GM21786 (cell line): ENCODE data around the gene GRHL1.
A peak's percentile ranks its signal among the peaks of the same experiment; 100 is the strongest.

Experiments
- ATAC-seq: cut with Tn5 transposase; IDR thresholded peaks from one replicate; pipeline ENCODE4 v1.9.1; 2021; ENCODE audit not compliant: unreplicated experiment

GRHL1 gene

GRCh38 chr2:9949239-9949991 is 2.1 kb upstream of the GRHL1 start:
- ATAC-seq = no peak

- no peak for ATAC-seq
Measured at GRCh38 chr2:9949992-9950520, 1.4 kb upstream of the GRHL1 start.

GRCh38 chr2:9950521-9951271 is 797 bp upstream of the GRHL1 start:
- ATAC-seq = peak; percentile 27

GRCh38 chr2:9951272-9951521 is 296 bp upstream of the GRHL1 start:
- ATAC-seq = no peak

- ATAC-seq = no peak
Measured at GRCh38 chr2:9952286-9952737, 819 bp downstream of the GRHL1 start.

- ATAC-seq = no peak
Measured at GRCh38 chr2:9952856-9953503, 1.5 kb downstream of the GRHL1 start.

- no peak for ATAC-seq
Measured at GRCh38 chr2:9954136-9954535, 2.6 kb downstream of the GRHL1 start.

GRCh38 chr2:9958057-9958456 is 6.6 kb downstream of the GRHL1 start:
- ATAC-seq = no peak

GRCh38 chr2:9959262-9959661 is 7.8 kb downstream of the GRHL1 start:
- ATAC-seq = no peak

- no peak for ATAC-seq
Measured at GRCh38 chr2:9961013-9961412, 9.5 kb downstream of the GRHL1 start.

- ATAC-seq = no peak
Measured at GRCh38 chr2:9964334-9964980, 13.0 kb downstream of the GRHL1 start.

- no peak for ATAC-seq
Measured at GRCh38 chr2:9965119-9965822, 13.8 kb downstream of the GRHL1 start.

- no peak for ATAC-seq
Measured at GRCh38 chr2:9966491-9967022, 15.1 kb downstream of the GRHL1 start.

- no peak for ATAC-seq
Measured at GRCh38 chr2:9967053-9967775, 15.7 kb downstream of the GRHL1 start.

- no peak for ATAC-seq
Measured at GRCh38 chr2:9968553-9969497, 17.3 kb downstream of the GRHL1 start.

- no peak for ATAC-seq
Measured at GRCh38 chr2:9970200-9971044, 18.9 kb downstream of the GRHL1 start.

GRCh38 chr2:9971105-9971818 is 19.8 kb downstream of the GRHL1 start:
- no peak for ATAC-seq
